Karpas-422 (cell line): ENCODE measurements around the gene TGDS. TPM values are rescaled to one million over a fixed set of nuclear protein-coding genes. Genes with fewer than 3 reads are reported as not detected.

Experiments
- DNase-seq: peaks from one replicate; pipeline ENCODE4 v3.0.0-alpha.2; 2015
- H2AFZ ChIP-seq: fragments of 200-600 bp; sonication (generic); 2 replicates; pipeline ENCODE4 v1.6.1; 2014; ENCODE audit warnings: antibody characterized with exemption, low read length, mixed read lengths
- H3K27ac ChIP-seq: fragments of 200-600 bp; sonication (generic); 2 replicates; pipeline ENCODE4 v1.5.1; 2014; ENCODE audit warnings: mild to moderate bottlenecking, low read length, moderate library complexity
- H3K27me3 ChIP-seq: fragments of 200-600 bp; sonication (generic); 2 replicates; pipeline ENCODE4 v1.6.1; 2014; ENCODE audit warnings: low read length, mixed read lengths
- H3K36me3 ChIP-seq: fragments of 200-600 bp; sonication (generic); 2 replicates; pipeline ENCODE4 v1.6.1; 2014; ENCODE audit warnings: low read length, mixed read lengths; ENCODE audit not compliant: insufficient read depth
- H3K4me1 ChIP-seq: fragments of 200-600 bp; sonication (generic); 2 replicates; pipeline ENCODE4 v1.6.1; 2014; ENCODE audit warnings: mild to moderate bottlenecking, low read length, mixed read lengths
- H3K4me2 ChIP-seq: fragments of 200-600 bp; sonication (generic); 2 replicates; pipeline ENCODE4 v1.6.1; 2014; ENCODE audit warnings: low read length, low read depth, mild to moderate bottlenecking; ENCODE audit not compliant: poor library complexity, severe bottlenecking
- H3K4me3 ChIP-seq: fragments of 200-600 bp; sonication (generic); 2 replicates; pipeline ENCODE4 v1.5.1; 2014; ENCODE audit warnings: mild to moderate bottlenecking, antibody characterized with exemption, low read length, mixed read lengths
- H3K79me2 ChIP-seq: fragments of 200-600 bp; sonication (generic); 2 replicates; pipeline ENCODE4 v1.6.1; 2014; ENCODE audit warnings: mild to moderate bottlenecking, low read length, mixed read lengths
- H3K9ac ChIP-seq: fragments of 200-600 bp; sonication (generic); 2 replicates; pipeline ENCODE4 v1.6.0; 2014; ENCODE audit warnings: low read length
- H3K9me2 ChIP-seq: fragments of 200-600 bp; sonication (generic), shearing (Covaris generic); replicated peaks from 2 replicates; pipeline ENCODE4 v1.6.0; 2014; ENCODE audit warnings: mild to moderate bottlenecking, low read length, moderate library complexity; ENCODE audit not compliant: insufficient read depth
- H3K9me3 ChIP-seq: fragments of 300-700, 200-600 bp; sonication (generic); 2 replicates; pipeline ENCODE4 v1.6.1; 2014; ENCODE audit warnings: low read length, mixed read lengths
- H4K20me1 ChIP-seq: fragments of 200-600 bp; sonication (generic); 2 replicates; pipeline ENCODE4 v1.6.1; 2014; ENCODE audit warnings: mild to moderate bottlenecking, antibody characterized with exemption, low read length, low read depth; ENCODE audit not compliant: insufficient read depth
- total RNA-seq: library from RNA; depleted of rRNA; stranded (reverse); fragments of >200 nt; shearing (Covaris generic); gene quantifications from 2 replicates; pipeline ENCODE4 v1.2.3, GENCODE V29; 2014; ENCODE audit warnings: low replicate concordance

Gene TGDS
- total RNA-seq, 1 experiment from 2014 or later = 26.2 TPM

GRCh38 chr13:94556041-94556440 is 39.9 kb downstream of the TGDS start:
- Histone ChIP-seq H3K27ac (no peak overlapping the region), H3K36me3 (no peaks in the 10 kb centered on the region), H3K79me2 (no peaks in the 10 kb centered on the region), H3K27me3 (no peaks in the 10 kb centered on the region), H3K9me2 (no peaks in the 10 kb centered on the region), H3K4me2 (no peak overlapping the region), H4K20me1 (no peaks in the 10 kb centered on the region), H3K9me3 (no peaks in the 10 kb centered on the region), H3K9ac (no peak overlapping the region), H3K4me3 (no peak overlapping the region), H3K4me1 (peaks cover 4% of the 10 kb centered on the region; the same call in 1 of the 2 replicates), H2AFZ (no peak overlapping the region)
- no peak for DNase-seq

- Histone ChIP-seq H2AFZ (no peak overlapping the region), H3K4me2 (no peak overlapping the region), H3K9ac (no peak overlapping the region), H3K27me3 (no peaks in the 10 kb centered on the region), H3K4me1 (peaks cover 12% of the 10 kb centered on the region), H4K20me1 (no peaks in the 10 kb centered on the region), H3K27ac (no peak overlapping the region), H3K4me3 (no peak overlapping the region), H3K9me2 (no peaks in the 10 kb centered on the region), H3K79me2 (no peaks in the 10 kb centered on the region), H3K36me3 (no peaks in the 10 kb centered on the region), H3K9me3 (no peaks in the 10 kb centered on the region)
- no peak for DNase-seq
Measured at GRCh38 chr13:94553766-94554165, 42.2 kb downstream of the TGDS start.

- H3K79me2 ChIP-seq = no peaks in the 10 kb centered on the region
- no peak overlapping the region for H3K4me2 ChIP-seq
- H4K20me1 ChIP-seq = no peaks in the 10 kb centered on the region
- no peaks in the 10 kb centered on the region for H3K27me3 ChIP-seq
- no peak overlapping the region for H3K4me3 ChIP-seq
- no peak for DNase-seq
- H3K9me3 ChIP-seq = no peaks in the 10 kb centered on the region
- H3K9ac ChIP-seq = 0 out of 2 replicates have a peak overlapping the region, but pooled peaks have one; percentile 20
- H3K36me3 ChIP-seq = no peaks in the 10 kb centered on the region
- no peak overlapping the region for H3K27ac ChIP-seq
- H2AFZ ChIP-seq = no peak overlapping the region
- H3K4me1 ChIP-seq = peaks cover 20% of the 10 kb centered on the region
- no peaks in the 10 kb centered on the region for H3K9me2 ChIP-seq
Measured at GRCh38 chr13:94552095-94552494, 43.9 kb downstream of the TGDS start.

- DNase-seq = no peak
- H3K4me1 ChIP-seq = peaks cover 20% of the 10 kb centered on the region
- peak overlapping the region; percentile 86 for H3K9ac ChIP-seq
- H2AFZ ChIP-seq = peak overlapping the region; percentile 99
- H3K27me3 ChIP-seq = no peaks in the 10 kb centered on the region
- H3K9me3 ChIP-seq = no peaks in the 10 kb centered on the region
- no peaks in the 10 kb centered on the region for H3K36me3 ChIP-seq
- peak overlapping the region; percentile 95 for H3K4me2 ChIP-seq
- H3K79me2 ChIP-seq = no peaks in the 10 kb centered on the region
- peak overlapping the region; percentile 83 for H3K4me3 ChIP-seq
- no peaks in the 10 kb centered on the region for H4K20me1 ChIP-seq
- H3K9me2 ChIP-seq = no peaks in the 10 kb centered on the region
- H3K27ac ChIP-seq = no peak overlapping the region
Measured at GRCh38 chr13:94550062-94550738, 45.8 kb downstream of the TGDS start.

- no peaks in the 10 kb centered on the region for H3K79me2 ChIP-seq
- no peaks in the 10 kb centered on the region for H4K20me1 ChIP-seq
- peak overlapping the region; percentile 83 for H3K4me3 ChIP-seq
- no peaks in the 10 kb centered on the region for H3K9me3 ChIP-seq
- peak overlapping the region; percentile 83 for H3K27ac ChIP-seq
- H3K4me1 ChIP-seq = peaks cover 20% of the 10 kb centered on the region
- peak overlapping the region; percentile 95 for H3K4me2 ChIP-seq
- DNase-seq = peak; percentile 97
- H3K9me2 ChIP-seq = no peaks in the 10 kb centered on the region
- peak overlapping the region; percentile 86 for H3K9ac ChIP-seq
- H3K36me3 ChIP-seq = no peaks in the 10 kb centered on the region
- peak overlapping the region; percentile 99 for H2AFZ ChIP-seq
- no peaks in the 10 kb centered on the region for H3K27me3 ChIP-seq
Measured at GRCh38 chr13:94549232-94550061, 46.5 kb downstream of the TGDS start.

- peaks cover 20% of the 10 kb centered on the region for H3K4me1 ChIP-seq
- H3K9me2 ChIP-seq = no peaks in the 10 kb centered on the region
- H3K9me3 ChIP-seq = no peaks in the 10 kb centered on the region
- H3K9ac ChIP-seq = peak overlapping the region; percentile 86
- peak; percentile 78 for DNase-seq
- peak overlapping the region; percentile 95 for H3K4me2 ChIP-seq
- no peaks in the 10 kb centered on the region for H3K79me2 ChIP-seq
- no peaks in the 10 kb centered on the region for H3K27me3 ChIP-seq
- H4K20me1 ChIP-seq = no peaks in the 10 kb centered on the region
- H3K27ac ChIP-seq = peak overlapping the region; percentile 83
- H3K4me3 ChIP-seq = peak overlapping the region; percentile 83
- H2AFZ ChIP-seq = peak overlapping the region; percentile 99
- no peaks in the 10 kb centered on the region for H3K36me3 ChIP-seq
Measured at GRCh38 chr13:94548821-94549231, 47.1 kb downstream of the TGDS start.

- peak overlapping the region; percentile 95 for H3K4me2 ChIP-seq
- peak overlapping the region; percentile 83 for H3K4me3 ChIP-seq
- DNase-seq = no peak
- peak overlapping the region; percentile 99 for H2AFZ ChIP-seq
- no peaks in the 10 kb centered on the region for H3K36me3 ChIP-seq
- H3K27ac ChIP-seq = peak overlapping the region; percentile 83
- peak overlapping the region; percentile 86 for H3K9ac ChIP-seq
- no peaks in the 10 kb centered on the region for H4K20me1 ChIP-seq
- H3K9me3 ChIP-seq = no peaks in the 10 kb centered on the region
- peaks cover 20% of the 10 kb centered on the region for H3K4me1 ChIP-seq
- H3K27me3 ChIP-seq = no peaks in the 10 kb centered on the region
- H3K79me2 ChIP-seq = no peaks in the 10 kb centered on the region
- H3K9me2 ChIP-seq = no peaks in the 10 kb centered on the region
Measured at GRCh38 chr13:94548382-94548781, 47.6 kb downstream of the TGDS start.

GRCh38 chr13:94546061-94546839 is 49.7 kb downstream of the TGDS start:
- no peaks in the 10 kb centered on the region for H3K9me3 ChIP-seq
- no peak for DNase-seq
- no peaks in the 10 kb centered on the region for H3K9me2 ChIP-seq
- no peak overlapping the region for H3K4me2 ChIP-seq
- peaks cover 17% of the 10 kb centered on the region for H3K4me1 ChIP-seq
- no peak overlapping the region for H3K27ac ChIP-seq
- H4K20me1 ChIP-seq = no peaks in the 10 kb centered on the region
- H3K27me3 ChIP-seq = no peaks in the 10 kb centered on the region
- H3K79me2 ChIP-seq = no peaks in the 10 kb centered on the region
- H3K9ac ChIP-seq = no peak overlapping the region
- no peak overlapping the region for H2AFZ ChIP-seq
- no peak overlapping the region for H3K4me3 ChIP-seq
- H3K36me3 ChIP-seq = no peaks in the 10 kb centered on the region
